ENCODE data around the gene IL17A.

The IL17A gene

DNA sequence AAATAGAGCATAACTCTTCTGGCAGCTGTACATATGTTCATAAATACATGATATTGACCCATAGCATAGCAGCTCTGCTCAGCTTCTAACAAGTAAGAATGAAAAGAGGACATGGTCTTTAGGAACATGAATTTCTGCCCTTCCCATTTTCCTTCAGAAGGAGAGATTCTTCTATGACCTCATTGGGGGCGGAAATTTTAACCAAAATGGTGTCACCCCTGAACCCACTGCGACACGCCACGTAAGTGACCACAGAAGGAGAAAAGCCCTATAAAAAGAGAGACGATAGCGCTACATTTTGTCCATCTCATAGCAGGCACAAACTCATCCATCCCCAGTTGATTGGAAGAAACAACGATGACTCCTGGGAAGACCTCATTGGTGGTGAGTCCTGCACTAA is at the start of gene IL17A:
Gene IL17A, plus strand, starts transcription at position 301 of the 400 bp plus-strand sequence. Its CDS starts 57 bp downstream, at position 358.
- DNase-seq, result no peak

DNA sequence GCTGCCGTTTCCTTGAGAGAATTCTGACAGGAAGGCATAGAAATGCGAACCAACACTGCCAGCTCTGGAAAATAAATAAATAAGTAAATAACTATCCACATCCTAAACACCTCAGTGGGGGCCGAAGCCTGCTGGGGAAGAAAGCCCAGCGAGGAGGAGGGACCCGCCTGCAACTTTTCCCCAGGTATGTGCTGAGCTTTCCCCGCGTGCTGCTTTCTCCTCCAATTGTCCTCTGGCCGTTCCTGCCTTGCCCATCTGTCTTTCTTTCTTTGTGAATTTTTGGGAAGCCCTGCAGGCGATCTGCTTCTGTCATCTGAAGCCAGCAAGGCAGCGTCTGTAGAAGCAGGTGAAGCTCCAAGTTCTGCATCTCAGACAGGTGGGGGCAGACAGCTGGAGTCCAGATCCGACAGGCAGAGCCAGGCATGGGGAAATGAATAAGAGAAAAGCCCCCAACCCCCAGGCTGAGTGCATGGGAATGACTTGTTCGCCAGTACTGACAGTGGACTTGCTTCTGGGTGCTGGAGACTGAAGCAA is 49.2 kb upstream of the IL17A start:
- DNase-seq, result no peak

- no peak for DNase-seq
These were observed 47.9 kb upstream of the IL17A start for GRCh38 chr6:52138284-52138683.

- no peak for DNase-seq
These were observed 46.0 kb upstream of the IL17A start for GRCh38 chr6:52139985-52140680.

- no peak for DNase-seq
These were observed 44.6 kb upstream of the IL17A start for GRCh38 chr6:52141596-52141995.

GRCh38 chr6:52142556-52142955 is 43.6 kb upstream of the IL17A start:
- DNase-seq, result no peak

DNA sequence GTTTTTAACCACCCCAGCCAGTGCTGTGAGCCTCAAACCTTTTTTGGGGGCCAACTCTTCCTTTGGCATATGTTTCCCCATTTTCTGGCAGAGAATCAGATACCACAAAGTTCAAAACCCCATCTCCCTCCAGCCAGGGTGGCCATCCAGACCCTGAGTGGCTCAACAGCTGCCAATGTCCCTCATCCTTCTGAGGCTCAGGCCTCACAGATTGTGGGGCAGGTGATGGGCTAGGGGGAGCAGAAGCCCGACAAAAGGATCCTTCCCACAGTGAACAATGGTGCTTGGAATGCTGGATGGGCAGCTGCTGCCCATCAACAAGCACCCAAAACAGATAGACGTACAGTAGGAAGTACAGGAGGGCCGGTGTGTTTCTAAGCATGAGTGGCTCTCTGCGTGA is 42.6 kb upstream of the IL17A start:
- DNase-seq, result no peak

DNA sequence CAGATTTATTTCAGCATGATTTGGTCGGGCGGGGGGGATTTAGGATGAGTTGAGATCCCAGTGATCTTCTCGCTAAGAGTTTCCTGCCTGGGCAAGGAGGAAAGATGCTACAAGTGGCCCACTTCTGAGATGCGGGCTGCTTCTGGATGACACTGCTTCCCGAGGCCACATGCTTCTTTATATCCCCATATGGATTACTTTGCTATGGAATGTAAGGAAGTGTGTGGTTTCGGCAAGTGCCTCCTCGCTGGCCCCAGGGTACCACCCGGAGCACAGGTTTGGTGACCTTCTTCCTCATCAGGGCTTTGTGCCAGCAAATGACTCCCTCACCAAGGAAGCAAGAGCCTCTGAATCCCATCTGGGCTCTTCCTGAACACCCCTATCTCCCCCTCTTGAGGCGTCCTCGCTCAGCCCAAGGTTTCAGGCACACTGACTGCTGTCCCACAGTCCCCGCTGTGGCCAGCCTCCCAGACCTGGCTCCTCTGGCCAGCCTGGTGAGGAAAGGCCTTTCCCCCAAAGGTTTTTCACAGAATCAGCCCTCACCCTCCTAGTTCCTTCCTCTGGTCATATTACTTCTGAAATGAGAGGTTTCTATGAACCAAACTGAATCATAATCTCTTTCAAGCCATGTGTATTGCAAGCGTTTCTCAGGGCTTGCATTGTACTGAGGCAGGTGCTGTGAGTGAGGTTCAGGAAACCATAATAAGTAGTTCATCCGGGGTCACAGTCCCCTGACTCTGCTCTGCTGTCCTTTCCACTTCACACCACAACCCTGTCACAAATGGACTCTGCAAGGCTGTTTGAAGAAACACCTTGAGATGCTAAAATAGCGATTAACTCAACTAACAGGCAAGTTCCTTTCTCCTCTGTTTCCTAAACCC is 41.7 kb upstream of the IL17A start:
- no peak for DNase-seq

DNA sequence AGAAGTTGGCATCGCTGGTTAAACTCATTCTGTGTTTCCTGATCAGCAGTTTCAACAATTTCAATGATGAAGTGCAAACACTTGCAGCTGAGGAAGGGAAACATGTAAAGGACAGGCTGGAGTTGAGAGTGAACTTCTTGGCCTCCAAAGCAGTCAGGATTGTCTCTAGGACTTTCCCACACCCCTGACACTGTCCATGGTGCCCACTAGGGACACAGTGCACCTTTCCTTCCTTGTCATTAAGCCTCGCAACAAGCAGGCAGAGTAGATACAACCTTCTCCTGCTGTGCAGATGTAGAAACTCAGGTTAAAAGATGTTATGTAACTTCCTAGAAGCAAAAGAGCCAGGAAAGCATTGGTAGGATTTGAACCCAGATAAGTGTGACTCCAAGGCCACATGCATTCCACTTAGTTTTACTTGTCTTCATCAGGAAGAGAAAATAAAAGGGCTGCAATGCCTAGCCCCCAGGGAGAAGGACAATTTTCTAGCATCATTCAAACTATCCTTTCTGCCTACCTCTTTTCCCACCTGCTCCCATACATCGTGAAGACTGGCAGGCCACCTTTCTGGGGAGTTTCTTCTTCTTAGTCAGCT is 39.2 kb upstream of the IL17A start:
- no peak for DNase-seq

GRCh38 chr6:52149076-52149475 is 37.1 kb upstream of the IL17A start:
- no peak for DNase-seq

GRCh38 chr6:52149949-52150348 is 36.2 kb upstream of the IL17A start:
- DNase-seq, result no peak

- DNase-seq, result no peak
These were observed 34.1 kb upstream of the IL17A start for GRCh38 chr6:52152070-52152423.

DNA sequence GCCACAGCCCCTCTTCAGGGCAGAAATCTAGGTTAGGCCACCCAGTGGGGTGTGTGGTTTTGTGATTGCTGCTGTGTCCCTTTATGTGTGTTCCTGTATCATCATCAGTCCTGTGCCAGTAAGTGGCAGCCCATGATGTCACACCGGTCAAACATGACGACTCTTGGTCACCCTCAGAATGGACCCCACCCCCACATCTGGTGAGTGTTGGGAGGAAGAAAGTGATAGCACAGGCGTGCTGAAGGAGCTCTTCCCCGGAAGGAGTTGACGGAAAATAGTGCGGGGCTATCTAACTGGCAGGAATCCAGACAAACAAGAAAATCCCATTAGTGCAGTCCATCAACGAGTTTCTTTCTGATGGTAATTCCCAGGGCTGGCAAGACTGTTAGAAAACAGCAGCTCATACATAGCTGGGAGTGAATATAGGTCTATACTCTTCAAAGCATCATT is 33.4 kb upstream of the IL17A start:
- no peak for DNase-seq

DNA sequence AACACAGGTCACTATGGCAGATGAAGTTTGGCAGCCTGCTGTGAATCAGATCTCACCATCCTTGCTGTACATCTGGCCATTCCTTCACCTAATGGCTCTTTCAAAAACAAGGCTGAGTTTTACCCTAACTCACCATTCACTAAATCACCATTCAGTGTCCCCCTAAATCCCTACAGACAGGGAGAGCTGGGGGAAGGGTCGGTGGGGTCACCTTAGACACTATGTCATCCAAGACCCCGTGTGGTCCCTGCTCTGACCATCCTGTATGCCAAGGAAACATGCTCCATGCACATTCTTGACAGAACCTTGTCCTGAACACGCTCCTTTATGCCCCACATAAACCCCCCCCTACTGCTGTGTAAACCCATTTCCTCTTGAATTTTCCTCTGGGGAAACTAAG is 31.8 kb upstream of the IL17A start:
- no peak for DNase-seq

DNA sequence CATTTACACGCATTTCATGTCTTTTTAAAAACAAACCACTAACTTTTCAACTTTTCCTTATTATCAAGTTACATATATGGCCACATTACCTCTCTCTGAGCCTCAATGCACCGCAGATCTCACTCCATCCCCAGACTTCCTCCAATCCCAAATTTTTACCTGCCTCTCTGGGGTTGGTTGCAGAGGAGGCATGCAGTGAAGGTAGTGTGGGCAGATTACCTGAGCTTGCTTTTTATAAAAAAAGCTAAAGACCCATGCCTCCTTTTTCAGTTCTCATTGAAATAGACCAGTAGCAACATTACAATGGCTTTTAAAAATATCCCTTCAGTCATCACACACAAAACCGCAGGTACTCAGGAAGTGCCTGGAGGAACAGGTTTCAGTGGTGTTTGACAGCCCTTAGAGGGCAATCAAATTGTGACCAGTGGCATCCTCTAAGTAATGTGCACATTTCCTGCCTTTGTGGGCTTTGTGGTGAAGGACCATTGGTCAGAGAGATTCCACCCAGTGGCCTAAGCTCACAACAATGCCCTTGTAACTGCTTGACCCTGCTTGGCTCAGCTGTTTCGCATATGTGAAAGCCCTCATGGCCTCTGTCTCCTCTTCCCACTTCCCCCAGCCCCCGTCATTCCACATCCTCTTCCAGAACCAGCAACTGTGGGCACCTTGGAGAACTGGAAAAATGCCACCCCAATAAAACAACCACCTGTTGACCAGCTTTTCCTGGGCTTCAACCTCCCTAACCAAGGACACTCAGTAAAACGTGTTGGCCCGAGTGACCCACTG is 30.2 kb upstream of the IL17A start:
- no peak for DNase-seq

DNA sequence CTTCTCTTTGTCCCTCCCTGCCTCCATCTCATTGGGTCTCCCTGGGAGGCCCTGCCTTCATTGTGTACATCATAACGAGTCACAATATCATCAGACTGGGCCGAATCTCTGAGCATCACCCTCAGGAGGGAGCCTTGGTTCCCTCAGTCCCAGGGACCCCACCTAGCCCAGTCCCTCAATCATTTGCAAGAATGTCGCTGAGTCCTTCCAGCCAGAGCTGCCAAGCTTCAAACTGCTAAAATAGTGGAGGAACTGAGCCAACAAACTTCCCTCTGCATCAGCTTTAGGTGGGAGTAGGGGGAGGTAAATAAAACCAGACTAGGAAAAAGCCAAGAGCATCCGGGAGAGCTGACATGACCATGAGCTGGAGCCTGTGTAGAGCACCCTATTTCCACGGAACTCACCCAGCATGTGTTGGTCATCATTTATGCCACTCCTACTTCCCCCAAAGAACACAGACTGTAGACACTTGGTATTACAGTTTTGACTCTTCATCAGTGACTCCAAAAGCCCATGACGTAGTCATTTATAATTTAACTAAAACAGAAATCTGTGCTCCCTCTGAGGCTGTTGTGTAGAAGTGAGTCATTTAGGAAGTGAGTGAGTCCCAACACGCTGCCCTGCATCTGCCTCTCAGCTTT is 28.8 kb upstream of the IL17A start:
- no peak for DNase-seq

GRCh38 chr6:52160472-52161104 is 25.6 kb upstream of the IL17A start:
- DNase-seq, result no peak

GRCh38 chr6:52161689-52162438 is 24.3 kb upstream of the IL17A start:
- DNase-seq, result no peak

- DNase-seq, result no peak
These were observed 23.0 kb upstream of the IL17A start for GRCh38 chr6:52162940-52163908.
